Right cardiac atrium (tissue), 5 donors: Measurements from ENCODE around the gene KLHDC4. TPM values are rescaled to one million over a fixed set of nuclear protein-coding genes. Genes with fewer than 3 reads are reported as not detected.

Experiments
- ATAC-seq, 2 donors: fragments of 200-7000 bp; cut with Tn5 transposase; one replicate each; pipeline versions ENCODE4 v1.8.0 to v1.9.1; 2020; ENCODE audit warnings: moderate library complexity in 2 of 2, mild to moderate bottlenecking in 1 of 2
- DNase-seq, 3 donors: peaks; one replicate each; pipeline ENCODE4 v3.0.0-alpha.2; 2020
- H3K27ac ChIP-seq: one replicate; pipeline ENCODE4 v1.5.1; 2013; ENCODE audit warnings: mild to moderate bottlenecking, low read length, control low read depth, moderate library complexity
- H3K27me3 ChIP-seq: one replicate; pipeline ENCODE4 v1.6.1; 2013; ENCODE audit not compliant: control insufficient read depth, insufficient read depth
- H3K4me1 ChIP-seq: one replicate; pipeline ENCODE4 v1.6.1; 2013; ENCODE audit warnings: low read length; ENCODE audit not compliant: control insufficient read depth, insufficient read depth
- H3K4me3 ChIP-seq: one replicate; pipeline ENCODE4 v1.5.1; 2013; ENCODE audit warnings: low read length, control low read depth
- H3K9me3 ChIP-seq: one replicate; pipeline ENCODE4 v1.6.1; 2013; ENCODE audit warnings: low read length; ENCODE audit not compliant: control insufficient read depth
- WGBS: extraction: QIAGEN DNeasy Blood & Tissue Kit; methylation state at CpG from one replicate; pipeline ENCODE4 v1.1.7; 2013; 5-methylcytosine and 5-hydroxymethylcytosine counted together
- intact Hi-C, 4 donors: fragments of 100-400 bp; cut with DNase I; formaldehyde crosslinking; loops; one replicate each; pipeline versions ENCODE4 v1.11.0 to v1.14.0; 2022 to 2023
- polyA plus RNA-seq: library from polyadenylated mRNA; stranded (reverse); fragments of 200-250 nt; gene quantifications from one replicate; pipeline ENCODE4 v1.2.3, GENCODE V29; 2013
- total RNA-seq, 4 donors: library from RNA; stranded (reverse); fragmentation: NEBNext Ultra II Directional; extraction: Animal tissue kit (Norgen Biotek cat#: 25700); gene quantifications; one replicate each; pipeline ENCODE4 v1.2.1, GENCODE V29; 2021
- donor health status: healthy with polysubstance abuse.
- donor health status: DM: no; HTN: yes; CAD: no.
- donor health status: DM: no; HTN: no; CAD: no.
- donor health status: DM: no; HTN: yes; CAD: no; lungs with severe emphysema.
- donor health status: DM: yes; HTN: yes; CAD: no.

The KLHDC4 gene
- total and polyA plus RNA-seq, 5 donors: 11.4 to 16.5 (median 14.9) TPM

GRCh38 chr16:87666919-87667318 is 98.9 kb downstream of the KLHDC4 start:
- Histone ChIP-seq H3K27ac (no peak overlapping the region), H3K4me3 (no peak overlapping the region), H3K27me3 (no peaks in the 10 kb centered on the region), H3K9me3 (no peaks in the 10 kb centered on the region), H3K4me1 (no peaks in the 10 kb centered on the region)
- WGBS: 66% methylated on average over 16 of the region's 16 CpGs
- DNase-seq: peak in 1 of 3 donors; percentile 29
- ATAC-seq: no peak
- intact Hi-C loops: no loop called here

GRCh38 chr16:87665193-87665592 is 100.6 kb downstream of the KLHDC4 start:
- no peak overlapping the region for H3K27ac ChIP-seq
- peak in 1 of 3 donors; percentile 27 for DNase-seq
- no peaks in the 10 kb centered on the region for H3K27me3 ChIP-seq
- H3K4me3 ChIP-seq: no peak overlapping the region
- no peak for ATAC-seq
- 88% methylated on average over 15 of the region's 15 CpGs for WGBS
- intact Hi-C loops: no loop called here
- no peaks in the 10 kb centered on the region for H3K4me1 ChIP-seq
- no peaks in the 10 kb centered on the region for H3K9me3 ChIP-seq

GRCh38 chr16:87664792-87665191 is 101.0 kb downstream of the KLHDC4 start:
- intact Hi-C loops: no loop called here
- ATAC-seq (no peak), DNase-seq (peak in 1 of 3 donors; percentile 37)
- no peak overlapping the region for H3K27ac ChIP-seq
- no peaks in the 10 kb centered on the region for H3K4me1 ChIP-seq
- WGBS: 75% methylated on average over 11 of the region's 11 CpGs
- H3K9me3 ChIP-seq: no peaks in the 10 kb centered on the region
- H3K27me3 ChIP-seq: no peaks in the 10 kb centered on the region
- H3K4me3 ChIP-seq: no peak overlapping the region

GRCh38 chr16:87662254-87663204 is 103.3 kb downstream of the KLHDC4 start:
- H3K27ac ChIP-seq: no peak overlapping the region
- ATAC-seq: no peak
- H3K4me3 ChIP-seq: no peak overlapping the region
- no peaks in the 10 kb centered on the region for H3K4me1 ChIP-seq
- intact Hi-C loops: no loop called here
- H3K9me3 ChIP-seq: peaks cover 1% of the 10 kb centered on the region
- no peaks in the 10 kb centered on the region for H3K27me3 ChIP-seq
- 82% methylated on average over 25 of the region's 25 CpGs for WGBS
- peak in 1 of 3 donors; percentile 4 for DNase-seq

GRCh38 chr16:87661561-87661960 is 104.2 kb downstream of the KLHDC4 start:
- DNase-seq: peak in 2 of 3 donors; percentile 76 to 81
- Histone ChIP-seq H3K27ac (no peak overlapping the region), H3K27me3 (no peaks in the 10 kb centered on the region)

GRCh38 chr16:87658564-87659225 is 107.1 kb downstream of the KLHDC4 start:
- no peaks in the 10 kb centered on the region for H3K27me3 ChIP-seq

More at GRCh38 chr16:87661561-87661960, 104.2 kb downstream of the KLHDC4 start:
- no peaks in the 10 kb centered on the region for H3K4me1 ChIP-seq
- peak; percentile 36 to 43 for ATAC-seq
- H3K9me3 ChIP-seq: peaks cover 2% of the 10 kb centered on the region
- WGBS: 12% methylated on average over 16 of the region's 16 CpGs
- H3K4me3 ChIP-seq: no peak overlapping the region
- intact Hi-C loops: no loop called here

More at GRCh38 chr16:87658564-87659225, 107.1 kb downstream of the KLHDC4 start:
- H3K9me3 ChIP-seq: peaks cover 2% of the 10 kb centered on the region
- H3K27ac ChIP-seq: no peak overlapping the region
- ATAC-seq: no peak
- H3K4me1 ChIP-seq: no peaks in the 10 kb centered on the region
- DNase-seq: peak in 1 of 3 donors; percentile 25
- WGBS: 47% methylated on average over 14 of the region's 14 CpGs
- intact Hi-C loops: no loop called here
- no peak overlapping the region for H3K4me3 ChIP-seq

Other genes starting within 250 kb of the KLHDC4 start
- under 1 TPM; 0.09 to 0.32 (median 0.21) TPM for gene JPH3, start 163.5 kb downstream of the KLHDC4 start, total RNA-seq
- 0.11 TPM for gene JPH3, start 163.5 kb downstream of the KLHDC4 start, polyA plus RNA-seq
- gene SLC7A5, start 103.5 kb upstream of the KLHDC4 start, total RNA-seq: 10 to 100 TPM in 2 of 4 donors, 1 to 10 TPM in 2; 6.6 to 23.3 (median 10.3) TPM
- 11.6 TPM for gene SLC7A5, start 103.5 kb upstream of the KLHDC4 start, polyA plus RNA-seq
- gene CA5A, start 170.5 kb upstream of the KLHDC4 start, total RNA-seq: not detected
- gene CA5A, start 170.5 kb upstream of the KLHDC4 start, polyA plus RNA-seq: not detected
- gene BANP, start 185.4 kb upstream of the KLHDC4 start, total RNA-seq: 10 to 100 TPM; 15.6 to 18.1 (median 17.4) TPM
- 9.0 TPM for gene BANP, start 185.4 kb upstream of the KLHDC4 start, polyA plus RNA-seq